SIG-M5 treated with dmso at 0.1 percent for 504 hours (cell line): ENCODE data around the gene SPTBN5.

Experiments used
- DNase-seq: peaks from one replicate; lab custom pipeline; 2025; ENCODE audit not compliant: unreplicated experiment; lab: John Stamatoyannopoulos, UW

Gene SPTBN5

GRCh38 chr15:41827290-41827879, 66.5 kb downstream of the SPTBN5 start:
- DNase-seq: no peak

GRCh38 chr15:41825572-41826535, 68.0 kb downstream of the SPTBN5 start:
- no peak for DNase-seq

- no peak for DNase-seq
Observed at GRCh38 chr15:41825145-41825544, 68.7 kb downstream of the SPTBN5 start.

GRCh38 chr15:41824062-41824745, 69.6 kb downstream of the SPTBN5 start:
- no peak for DNase-seq

GRCh38 chr15:41823502-41823901, 70.4 kb downstream of the SPTBN5 start:
- DNase-seq: no peak

- DNase-seq: no peak
Observed at GRCh38 chr15:41822957-41823356, 70.9 kb downstream of the SPTBN5 start.

GRCh38 chr15:41822471-41822870, 71.4 kb downstream of the SPTBN5 start:
- no peak for DNase-seq

GRCh38 chr15:41821831-41822230, 72.0 kb downstream of the SPTBN5 start:
- no peak for DNase-seq

GRCh38 chr15:41820791-41821423, 72.9 kb downstream of the SPTBN5 start:
- no peak for DNase-seq

GRCh38 chr15:41819455-41820050, 74.3 kb downstream of the SPTBN5 start:
- DNase-seq: no peak

GRCh38 chr15:41817781-41818180, 76.1 kb downstream of the SPTBN5 start:
- DNase-seq: no peak

- no peak for DNase-seq
Observed at GRCh38 chr15:41817327-41817726, 76.5 kb downstream of the SPTBN5 start.

GRCh38 chr15:41816788-41817187, 77.1 kb downstream of the SPTBN5 start:
- DNase-seq: no peak

- DNase-seq: no peak
Observed at GRCh38 chr15:41814534-41814933, 79.3 kb downstream of the SPTBN5 start.

- DNase-seq: no peak
Observed at GRCh38 chr15:41813426-41813825, 80.4 kb downstream of the SPTBN5 start.

- no peak for DNase-seq
Observed at GRCh38 chr15:41812820-41813375, 81.0 kb downstream of the SPTBN5 start.

- DNase-seq: peak; percentile 68
Observed at GRCh38 chr15:41811432-41812195, 82.2 kb downstream of the SPTBN5 start.

GRCh38 chr15:41810651-41811431, 83.0 kb downstream of the SPTBN5 start:
- DNase-seq: no peak
